Measurements from ENCODE around the gene RIPOR3. TPM values are rescaled to one million over a fixed set of nuclear protein-coding genes. Genes with fewer than 3 reads are reported as not detected.

Gene RIPOR3
- total and polyA plus RNA-seq, 9 of the 15 experiments (the other 6 are each of a cell fraction or from before 2014, with no cell fraction given), result 3.3 to 62.7 (median 21.4) TPM

DNA sequence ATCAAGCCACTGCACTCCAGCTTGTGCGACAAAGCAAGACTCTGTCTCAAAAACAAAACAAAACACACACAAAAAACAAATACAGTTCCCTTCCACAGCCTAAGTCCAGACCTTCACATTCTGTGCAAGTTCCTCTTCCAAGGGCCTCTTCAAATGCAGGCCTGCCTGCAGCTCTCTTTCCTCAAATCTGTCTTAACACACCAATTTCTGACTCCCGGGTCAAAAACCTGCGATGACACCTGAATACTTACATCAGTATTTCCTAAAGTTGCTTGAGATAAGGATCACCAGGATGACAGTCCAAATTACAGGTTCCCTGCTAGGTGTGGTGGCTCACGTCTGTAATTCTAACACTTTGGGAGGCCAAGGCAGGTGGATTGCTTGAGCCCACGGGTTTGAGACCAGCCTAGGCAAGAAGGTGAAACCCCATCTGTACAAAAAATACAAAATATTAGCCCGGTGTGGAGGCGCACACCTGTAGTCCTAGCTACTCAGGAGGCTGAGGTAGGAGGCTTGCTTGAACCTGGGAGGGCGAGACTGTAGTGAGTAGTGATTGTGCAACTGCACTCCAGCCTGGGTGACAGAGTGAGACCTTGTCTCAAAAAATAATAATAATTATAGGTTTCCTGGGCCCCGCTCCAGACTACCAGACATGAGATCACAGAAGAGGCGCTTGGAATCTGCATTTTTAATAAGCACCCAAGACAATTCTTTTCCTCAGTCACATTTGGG lies 31.2 kb upstream of the RIPOR3 start (continued):
- TF ChIP-seq CEBPB (tag; IDR thresholded peaks at IDR 0.05), result peak; percentile 69; the same call in 1 of the 2 replicates
- no peak for TF ChIP-seq ELF2 (CRISPR knock-in tag; IDR thresholded peaks at IDR 0.05)

DNA sequence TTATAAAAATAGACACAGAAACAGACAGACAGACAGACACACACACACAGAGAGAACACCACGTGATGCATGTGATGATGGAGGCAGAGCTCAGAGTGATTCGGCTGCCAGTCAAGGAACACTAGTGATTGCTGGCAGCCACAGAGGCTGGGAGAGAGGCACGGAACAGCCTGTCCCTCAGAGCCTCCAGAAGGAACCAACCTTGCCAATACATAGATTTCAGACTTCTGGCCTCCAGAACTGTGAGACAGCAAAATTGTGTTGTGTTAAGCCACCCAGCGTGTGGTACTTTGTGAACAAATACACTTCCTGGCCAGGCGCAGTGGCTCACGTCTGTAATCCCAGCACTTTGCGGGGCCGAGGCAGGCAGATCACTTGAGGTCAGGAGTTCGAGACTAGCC lies 30.5 kb upstream of the RIPOR3 start:
- Histone ChIP-seq H3K4me3 (no peak overlapping the region), H3K4me1 (replicated peaks in 1 of 2; ENCODE audit: control insufficient read depth in 2 of 2, insufficient read depth in 2 of 2, low read length in 2 of 2) (peaks cover 21 to 26% of the 10 kb centered on the region in 2 experiments; a peak in 4 of 5 replicates), H3K9me1 (ENCODE audit: control insufficient read depth, insufficient read depth, low read length) (no peaks in the 10 kb centered on the region), H3K4me2 (ENCODE audit: insufficient read depth, low read length) (no peak overlapping the region), H3K27me3 (ENCODE audit: control insufficient read depth in 2 of 2, insufficient read depth in 2 of 2, low read length in 2 of 2) (no peaks in the 10 kb centered on the region), H3K9ac (ENCODE audit: insufficient read depth in 1 of 2, low read depth in 2 of 2, low read length in 2 of 2) (peak overlapping the region in 1 of 2 experiments; percentile 51; a peak in 1 of 4 replicates), H3K9me3 (replicated peaks; ENCODE audit: control insufficient read depth, insufficient read depth, low read depth, low read length) (no peaks in the 10 kb centered on the region), H3K27ac (ENCODE audit: extremely low read depth, low read depth, low read length) (peak overlapping the region; percentile 31; the same call in 2 of the 3 replicates), H3K79me2 (ENCODE audit: control insufficient read depth, insufficient read depth, low read length) (no peaks in the 10 kb centered on the region), H4K20me1 (replicated peaks; ENCODE audit: control insufficient read depth, insufficient read depth, low read length) (no peaks in the 10 kb centered on the region), H3K36me3 (ENCODE audit: control insufficient read depth, insufficient read depth, low read length) (no peaks in the 10 kb centered on the region), H2AFZ (ENCODE audit: low read depth, low read length) (peak overlapping the region; percentile 76)
- BruUV-seq (replicated peaks), result no TSS peak
- in situ Hi-C loops (cut with MboI), result no loop called here
- 50% methylated on average over 9 of the region's 9 CpGs for WGBS (ENCODE audit: insufficient coverage, low coverage, missing lambda C conversion rate)
- DNase-seq (ENCODE audit: extremely low read depth in 1 of 4, low spot score in 3 of 4), result no peak
- POLR2A ChIA-PET, result interaction anchor here (1.4 kb wide), 1 partner anchor 17 kb away, joined by 3 read pairs; no protein-coding TSS in a partner anchor
- FAIRE-seq, result no peak
- no peak for ATAC-seq
- intact Hi-C loops (cut with micrococcal nuclease), result no loop called here
- CTCF ChIA-PET (ENCODE audit: low intra/inter-chr PET ratio), result no interaction called here
- TF ChIP-seq, protein P1, sequence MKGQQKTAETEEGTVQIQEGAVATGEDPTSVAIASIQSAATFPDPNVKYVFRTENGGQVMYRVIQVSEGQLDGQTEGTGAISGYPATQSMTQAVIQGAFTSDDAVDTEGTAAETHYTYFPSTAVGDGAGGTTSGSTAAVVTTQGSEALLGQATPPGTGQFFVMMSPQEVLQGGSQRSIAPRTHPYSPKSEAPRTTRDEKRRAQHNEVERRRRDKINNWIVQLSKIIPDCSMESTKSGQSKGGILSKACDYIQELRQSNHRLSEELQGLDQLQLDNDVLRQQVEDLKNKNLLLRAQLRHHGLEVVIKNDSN (CRISPR knock-in tag; IDR thresholded peaks at IDR 0.05), result 0 out of 2 replicates have a peak, but pooled peaks have one; percentile 27
- TF ChIP-seq PRMT5 (CRISPR knock-in tag; IDR thresholded peaks at IDR 0.05) (no peak), PHTF2 (CRISPR knock-in tag; IDR thresholded peaks at IDR 0.05) (no peak), ZBTB1 (CRISPR knock-in tag; IDR thresholded peaks at IDR 0.05; ENCODE audit: borderline replicate concordance, low read depth) (no peak), PML (IDR thresholded peaks at IDR 0.05; ENCODE audit: low read length) (no peak), NELFE (IDR thresholded peaks at IDR 0.05; ENCODE audit: insufficient read depth, insufficient read length) (no peak), SP1 (CRISPR knock-in tag; IDR thresholded peaks at IDR 0.05) (no peak), ZNF717 (CRISPR knock-in tag; IDR thresholded peaks at IDR 0.05) (no peak), RAD51 (IDR thresholded peaks at IDR 0.05; ENCODE audit: borderline replicate concordance, low read depth) (peak; percentile 42; the same call in 1 of the 2 replicates), KHSRP (IDR thresholded peaks at IDR 0.05) (no peak)
- TF ChIP-seq, protein P2, sequence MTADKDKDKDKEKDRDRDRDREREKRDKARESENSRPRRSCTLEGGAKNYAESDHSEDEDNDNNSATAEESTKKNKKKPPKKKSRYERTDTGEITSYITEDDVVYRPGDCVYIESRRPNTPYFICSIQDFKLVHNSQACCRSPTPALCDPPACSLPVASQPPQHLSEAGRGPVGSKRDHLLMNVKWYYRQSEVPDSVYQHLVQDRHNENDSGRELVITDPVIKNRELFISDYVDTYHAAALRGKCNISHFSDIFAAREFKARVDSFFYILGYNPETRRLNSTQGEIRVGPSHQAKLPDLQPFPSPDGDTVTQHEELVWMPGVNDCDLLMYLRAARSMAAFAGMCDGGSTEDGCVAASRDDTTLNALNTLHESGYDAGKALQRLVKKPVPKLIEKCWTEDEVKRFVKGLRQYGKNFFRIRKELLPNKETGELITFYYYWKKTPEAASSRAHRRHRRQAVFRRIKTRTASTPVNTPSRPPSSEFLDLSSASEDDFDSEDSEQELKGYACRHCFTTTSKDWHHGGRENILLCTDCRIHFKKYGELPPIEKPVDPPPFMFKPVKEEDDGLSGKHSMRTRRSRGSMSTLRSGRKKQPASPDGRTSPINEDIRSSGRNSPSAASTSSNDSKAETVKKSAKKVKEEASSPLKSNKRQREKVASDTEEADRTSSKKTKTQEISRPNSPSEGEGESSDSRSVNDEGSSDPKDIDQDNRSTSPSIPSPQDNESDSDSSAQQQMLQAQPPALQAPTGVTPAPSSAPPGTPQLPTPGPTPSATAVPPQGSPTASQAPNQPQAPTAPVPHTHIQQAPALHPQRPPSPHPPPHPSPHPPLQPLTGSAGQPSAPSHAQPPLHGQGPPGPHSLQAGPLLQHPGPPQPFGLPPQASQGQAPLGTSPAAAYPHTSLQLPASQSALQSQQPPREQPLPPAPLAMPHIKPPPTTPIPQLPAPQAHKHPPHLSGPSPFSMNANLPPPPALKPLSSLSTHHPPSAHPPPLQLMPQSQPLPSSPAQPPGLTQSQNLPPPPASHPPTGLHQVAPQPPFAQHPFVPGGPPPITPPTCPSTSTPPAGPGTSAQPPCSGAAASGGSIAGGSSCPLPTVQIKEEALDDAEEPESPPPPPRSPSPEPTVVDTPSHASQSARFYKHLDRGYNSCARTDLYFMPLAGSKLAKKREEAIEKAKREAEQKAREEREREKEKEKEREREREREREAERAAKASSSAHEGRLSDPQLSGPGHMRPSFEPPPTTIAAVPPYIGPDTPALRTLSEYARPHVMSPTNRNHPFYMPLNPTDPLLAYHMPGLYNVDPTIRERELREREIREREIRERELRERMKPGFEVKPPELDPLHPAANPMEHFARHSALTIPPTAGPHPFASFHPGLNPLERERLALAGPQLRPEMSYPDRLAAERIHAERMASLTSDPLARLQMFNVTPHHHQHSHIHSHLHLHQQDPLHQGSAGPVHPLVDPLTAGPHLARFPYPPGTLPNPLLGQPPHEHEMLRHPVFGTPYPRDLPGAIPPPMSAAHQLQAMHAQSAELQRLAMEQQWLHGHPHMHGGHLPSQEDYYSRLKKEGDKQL (CRISPR knock-in tag; IDR thresholded peaks at IDR 0.05; ENCODE audit: borderline replicate concordance), result no peak

Data from K562 (cell line).